ENCODE results near the gene HNMT. TPM values are rescaled to one million over a fixed set of nuclear protein-coding genes. Genes with fewer than 3 reads are reported as not detected.

HNMT gene
- total RNA-seq = 3.2 and 10.4 TPM in 2 replicates

GRCh38 chr2:137964066-137964858 is at the start of gene HNMT:
Gene HNMT, plus strand, starts transcription at chr2:137964473. Its CDS starts 19 bp downstream, at chr2:137964492.

